Epithelial cell of esophagus (primary cell): ENCODE data around the gene PTPRK.

Source experiments
- DNase-seq: peaks from one replicate; pipeline ENCODE4 v3.0.0; 2010; ENCODE audit warnings: low read depth
- H3K4me3 ChIP-seq: 2 replicates; pipeline ENCODE4 v1.5.1; 2011; ENCODE audit warnings: mild to moderate bottlenecking, low read length, control low read depth
- CTCF ChIP-seq: IDR thresholded peaks from 2 replicates; pipeline ENCODE4 v1.5.1; 2011; ENCODE audit warnings: low read depth, mild to moderate bottlenecking, low read length, control low read depth, inconsistent platforms; ENCODE audit not compliant: insufficient read depth; ENCODE audit errors: missing control alignments

The PTPRK gene

GRCh38 chr6:128259029-128259724 lies 261.2 kb downstream of the PTPRK start:
- H3K4me3 ChIP-seq, result no peak overlapping the region

GRCh38 chr6:128256095-128256494 lies 264.3 kb downstream of the PTPRK start:
- DNase-seq, result no peak
- TF ChIP-seq CTCF, result no peak
- no peak overlapping the region for H3K4me3 ChIP-seq

More at GRCh38 chr6:128259029-128259724, 261.2 kb downstream of the PTPRK start:
- DNase-seq, result no peak
- TF ChIP-seq CTCF, result no peak

GRCh38 chr6:128252341-128253176 lies 267.8 kb downstream of the PTPRK start:
- no peak for TF ChIP-seq CTCF
- H3K4me3 ChIP-seq, result no peak overlapping the region
- DNase-seq, result no peak

GRCh38 chr6:128251445-128252340 lies 268.7 kb downstream of the PTPRK start:
- no peak overlapping the region for H3K4me3 ChIP-seq
- TF ChIP-seq CTCF, result no peak
- DNase-seq, result no peak

- H3K4me3 ChIP-seq, result no peak overlapping the region
- no peak for DNase-seq
- TF ChIP-seq CTCF, result no peak
Measured at GRCh38 chr6:128250370-128251070, 269.9 kb downstream of the PTPRK start.

- no peak overlapping the region for H3K4me3 ChIP-seq
- DNase-seq, result no peak
- no peak for TF ChIP-seq CTCF
Measured at GRCh38 chr6:128249429-128249828, 271.0 kb downstream of the PTPRK start.
